GM18951 (cell line): ENCODE results near the gene NAALADL2.

Source experiments
- POLR2A ChIP-seq: IDR thresholded peaks from 4 replicates; pipeline ENCODE4 v1.6.1; 2011; ENCODE audit warnings: mild to moderate bottlenecking; ENCODE audit not compliant: insufficient read length, insufficient read depth; ENCODE audit errors: extremely low read depth
- in situ Hi-C: fragments of 300-500 bp; cut with MboI; formaldehyde crosslinking; loops from one replicate; pipeline ENCODE4 v1.12.0; 2022; ENCODE audit warnings: low sequenced_read_pairs, mixed read lengths, inconsistent platforms; ENCODE audit not compliant: unreplicated experiment

NAALADL2 gene

GRCh38 chr3:175200391-175201095 lies 341.4 kb downstream of the NAALADL2 start:
- in situ Hi-C loops = no loop called here
- no peak for TF ChIP-seq POLR2A

DNA sequence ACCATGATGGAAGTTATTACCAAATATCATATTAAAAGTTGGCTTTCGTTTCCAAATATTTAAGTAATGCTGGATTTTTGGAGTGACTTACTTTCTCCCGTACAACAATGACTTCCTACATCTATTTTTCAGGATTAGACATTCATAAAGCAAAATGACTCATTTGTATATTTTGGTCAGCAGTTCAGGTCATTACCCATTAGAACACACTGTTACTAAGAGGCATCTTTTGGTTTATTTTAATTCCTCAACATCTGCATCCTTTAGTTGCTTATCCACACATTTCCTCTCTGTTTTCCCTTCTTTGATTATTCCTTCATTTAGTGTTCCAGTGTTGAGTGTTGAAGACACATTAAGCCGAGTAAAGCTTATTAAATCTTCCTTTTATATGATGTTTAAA lies 348.2 kb downstream of the NAALADL2 start:
- no peak for TF ChIP-seq POLR2A
- in situ Hi-C loops = no loop called here

- in situ Hi-C loops = no loop called here
- no peak for TF ChIP-seq POLR2A
These were observed 349.2 kb downstream of the NAALADL2 start for GRCh38 chr3:175208326-175208725.

- no peak for TF ChIP-seq POLR2A
- in situ Hi-C loops = no loop called here
These were observed 352.3 kb downstream of the NAALADL2 start for GRCh38 chr3:175211466-175211865.

GRCh38 chr3:175212896-175213295 lies 353.8 kb downstream of the NAALADL2 start:
- in situ Hi-C loops = no loop called here
- TF ChIP-seq POLR2A = no peak

- TF ChIP-seq POLR2A = no peak
- in situ Hi-C loops = no loop called here
These were observed 355.1 kb downstream of the NAALADL2 start for GRCh38 chr3:175214216-175214615.

GRCh38 chr3:175215833-175216232 lies 356.7 kb downstream of the NAALADL2 start:
- TF ChIP-seq POLR2A = no peak
- in situ Hi-C loops = no loop called here

- TF ChIP-seq POLR2A = no peak
- in situ Hi-C loops = no loop called here
These were observed 363.2 kb downstream of the NAALADL2 start for GRCh38 chr3:175222356-175222755.

DNA sequence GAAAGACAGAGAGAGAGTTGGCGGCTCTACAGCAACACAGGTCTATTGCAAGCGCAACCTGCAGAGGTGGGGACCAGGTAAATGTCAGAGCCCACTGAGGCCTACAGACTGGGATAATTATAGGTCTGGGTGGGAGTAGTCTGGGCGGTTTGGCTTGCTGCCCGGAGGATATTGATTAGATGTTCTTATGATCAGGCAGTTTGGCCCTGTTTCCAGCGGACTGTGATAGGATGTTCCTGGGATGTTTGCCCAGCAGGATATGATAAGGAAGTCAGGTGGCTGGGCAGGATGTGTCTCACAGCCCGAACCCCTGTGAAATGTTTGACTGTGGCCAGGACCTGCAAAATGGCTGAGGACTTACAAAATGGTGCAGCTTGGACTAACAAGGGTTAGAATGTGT lies 364.9 kb downstream of the NAALADL2 start:
- TF ChIP-seq POLR2A = no peak
- in situ Hi-C loops = no loop called here

DNA sequence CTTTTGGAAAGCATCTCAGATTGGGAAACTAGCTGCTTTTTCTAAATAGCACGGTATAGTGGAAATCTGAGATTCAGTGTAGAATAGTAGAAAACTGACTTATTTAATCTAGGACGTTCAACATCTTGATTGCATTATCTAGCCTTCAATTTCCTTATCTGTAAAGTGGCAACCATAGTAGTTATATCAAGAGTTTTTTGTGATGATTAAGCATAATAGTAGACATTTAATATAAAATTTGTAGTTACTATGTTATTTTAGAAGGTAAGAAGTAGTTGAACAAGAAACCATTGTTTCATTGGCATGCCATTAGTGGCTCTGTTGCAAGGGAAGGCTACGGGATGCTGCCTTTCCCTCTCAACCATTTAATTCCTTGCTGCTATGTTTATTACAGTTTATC lies 367.3 kb downstream of the NAALADL2 start:
- in situ Hi-C loops = no loop called here
- no peak for TF ChIP-seq POLR2A

DNA sequence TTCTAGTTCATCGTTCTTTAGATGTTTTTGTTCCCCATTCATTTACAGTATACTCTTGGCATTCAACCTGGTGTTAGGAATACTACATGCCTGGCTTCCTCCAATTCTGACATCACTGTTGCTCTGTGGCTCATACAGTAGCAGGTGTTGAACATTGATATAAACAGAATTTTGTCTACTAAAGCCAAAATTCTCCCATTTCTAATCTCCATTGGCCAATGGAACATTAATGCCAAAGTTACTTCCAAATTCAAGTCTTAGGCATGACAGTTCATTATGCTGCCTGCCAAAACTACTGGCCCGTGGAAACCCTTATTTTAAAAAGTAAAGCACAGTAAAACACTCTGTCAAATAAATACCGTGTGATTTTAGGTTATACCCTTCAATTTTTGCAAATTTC lies 368.0 kb downstream of the NAALADL2 start:
- in situ Hi-C loops = no loop called here
- no peak for TF ChIP-seq POLR2A

DNA sequence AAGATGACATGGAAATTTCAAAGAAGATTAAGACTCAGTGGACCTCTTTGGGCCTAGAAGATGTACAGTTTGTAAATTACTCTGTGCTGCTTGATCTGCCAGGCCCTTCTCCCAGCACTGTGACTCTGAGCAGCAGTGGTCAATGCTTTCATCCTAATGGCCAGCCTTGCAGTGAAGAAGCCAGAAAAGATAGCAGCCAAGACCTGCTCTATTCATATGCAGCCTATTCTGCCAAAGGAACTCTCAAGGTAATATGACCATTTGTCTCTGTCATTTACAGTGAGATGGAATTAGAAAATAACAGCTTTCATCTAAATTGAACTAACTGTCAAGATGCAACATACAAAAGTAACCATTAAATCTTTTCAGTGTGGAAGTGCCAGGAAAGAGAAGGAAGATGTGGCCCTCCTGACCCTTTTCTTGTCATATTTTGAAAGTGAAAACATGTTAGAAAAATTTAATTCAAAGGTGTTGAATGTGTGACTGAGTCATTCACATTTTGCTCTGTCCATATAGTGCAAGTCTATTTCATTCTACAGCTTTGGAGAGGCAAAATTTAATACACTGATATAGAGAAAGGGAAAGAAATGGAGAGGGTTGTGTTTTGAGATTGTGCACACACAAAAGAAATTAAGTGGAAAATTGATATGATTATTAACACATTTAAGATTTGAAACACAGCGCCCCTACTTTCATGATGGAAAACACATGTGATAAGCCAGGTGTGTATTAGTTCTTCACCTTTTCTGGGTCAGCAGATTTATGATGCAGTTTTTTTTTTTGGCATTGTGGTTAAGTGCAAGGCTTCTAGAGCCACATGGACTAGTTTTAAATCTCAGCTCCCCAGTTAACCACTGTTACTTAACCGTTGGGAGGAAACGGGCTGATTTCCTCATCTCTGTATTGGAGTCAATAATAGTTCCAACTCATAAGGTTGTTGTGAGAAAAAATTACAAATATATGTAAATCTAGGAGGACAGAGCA lies 375.1 kb downstream of the NAALADL2 start:
- in situ Hi-C loops = no loop called here
- TF ChIP-seq POLR2A = no peak

- in situ Hi-C loops = no loop called here
- no peak for TF ChIP-seq POLR2A
These were observed 379.7 kb downstream of the NAALADL2 start for GRCh38 chr3:175238801-175239200.

- in situ Hi-C loops = no loop called here
- TF ChIP-seq POLR2A = no peak
These were observed 381.8 kb downstream of the NAALADL2 start for GRCh38 chr3:175240921-175241320.
